Ammon's horn (tissue), 1 donor: ENCODE data around the gene LAMTOR2.

Experiments used
- DNase-seq: peaks from one replicate; pipeline ENCODE4 v3.0.0-alpha.2; 2016; ENCODE audit warnings: low spot score

LAMTOR2 gene

GRCh38 chr1:156099282-156099681 is 44.7 kb downstream of the LAMTOR2 start:
- DNase-seq = no peak

GRCh38 chr1:156100205-156100995 is 45.8 kb downstream of the LAMTOR2 start:
- DNase-seq = no peak

- no peak for DNase-seq
Observed at GRCh38 chr1:156101880-156102279, 47.3 kb downstream of the LAMTOR2 start.

- DNase-seq = no peak
Observed at GRCh38 chr1:156102633-156103511, 48.3 kb downstream of the LAMTOR2 start.

- no peak for DNase-seq
Observed at GRCh38 chr1:156103521-156103947, 49.0 kb downstream of the LAMTOR2 start.

GRCh38 chr1:156104065-156104810 is 49.7 kb downstream of the LAMTOR2 start:
- DNase-seq = peak; percentile 43

GRCh38 chr1:156104861-156105832 is 50.6 kb downstream of the LAMTOR2 start:
- DNase-seq = no peak

- no peak for DNase-seq
Observed at GRCh38 chr1:156106624-156107488, 52.3 kb downstream of the LAMTOR2 start.

GRCh38 chr1:156108057-156108456 is 53.5 kb downstream of the LAMTOR2 start:
- no peak for DNase-seq
